PC-9 (cell line): ENCODE measurements around the gene EPB41L3.

Source experiments
- EZH2 ChIP-seq: fragments of 200-600 bp; sonication (generic); IDR thresholded peaks from 2 replicates; pipeline ENCODE4 v1.8.0; 2017; ENCODE audit warnings: antibody characterized with exemption, low read depth
- TF ChIP-seq, protein P1 (sequence below): fragments of 200-600 bp; sonication (generic); conservative IDR thresholded peaks from 2 replicates; pipeline ENCODE4 v1.6.1; 2017; ENCODE audit warnings: mixed run types, antibody characterized with exemption, mild to moderate bottlenecking, moderate library complexity

DNA sequence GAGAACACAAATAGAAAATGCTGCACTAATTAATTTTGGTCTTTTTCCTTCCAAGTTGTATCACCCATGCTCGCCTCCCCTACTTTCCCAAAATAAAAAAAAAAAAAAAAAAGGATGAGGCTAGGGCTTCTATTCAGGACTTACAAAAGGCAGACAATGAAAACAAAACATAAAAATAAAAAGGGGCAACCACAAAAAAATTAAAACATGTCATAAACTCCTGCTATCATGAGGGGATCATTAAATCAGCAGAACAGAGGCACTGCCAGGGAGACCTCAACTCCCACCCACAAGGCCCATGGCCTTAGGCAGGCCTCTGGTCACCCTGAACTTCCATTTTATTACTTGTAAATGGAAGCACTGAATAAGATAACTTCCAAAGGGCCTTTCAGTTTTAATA is 23.3 kb downstream of the EPB41L3 start:
- TF ChIP-seq, protein P1, sequence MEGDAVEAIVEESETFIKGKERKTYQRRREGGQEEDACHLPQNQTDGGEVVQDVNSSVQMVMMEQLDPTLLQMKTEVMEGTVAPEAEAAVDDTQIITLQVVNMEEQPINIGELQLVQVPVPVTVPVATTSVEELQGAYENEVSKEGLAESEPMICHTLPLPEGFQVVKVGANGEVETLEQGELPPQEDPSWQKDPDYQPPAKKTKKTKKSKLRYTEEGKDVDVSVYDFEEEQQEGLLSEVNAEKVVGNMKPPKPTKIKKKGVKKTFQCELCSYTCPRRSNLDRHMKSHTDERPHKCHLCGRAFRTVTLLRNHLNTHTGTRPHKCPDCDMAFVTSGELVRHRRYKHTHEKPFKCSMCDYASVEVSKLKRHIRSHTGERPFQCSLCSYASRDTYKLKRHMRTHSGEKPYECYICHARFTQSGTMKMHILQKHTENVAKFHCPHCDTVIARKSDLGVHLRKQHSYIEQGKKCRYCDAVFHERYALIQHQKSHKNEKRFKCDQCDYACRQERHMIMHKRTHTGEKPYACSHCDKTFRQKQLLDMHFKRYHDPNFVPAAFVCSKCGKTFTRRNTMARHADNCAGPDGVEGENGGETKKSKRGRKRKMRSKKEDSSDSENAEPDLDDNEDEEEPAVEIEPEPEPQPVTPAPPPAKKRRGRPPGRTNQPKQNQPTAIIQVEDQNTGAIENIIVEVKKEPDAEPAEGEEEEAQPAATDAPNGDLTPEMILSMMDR = no peak
- TF ChIP-seq EZH2 = no peak
